IPS-15b (cell line): Measurements from ENCODE around the gene CEMIP.

Experiments used
- H3K27me3 ChIP-seq: one replicate; pipeline ENCODE4 v1.6.1; 2013; ENCODE audit warnings: low read length; ENCODE audit not compliant: control insufficient read depth, insufficient read depth
- H3K36me3 ChIP-seq: one replicate; pipeline ENCODE4 v1.6.1; 2013; ENCODE audit warnings: low read length; ENCODE audit not compliant: control insufficient read depth, insufficient read depth
- H3K4me1 ChIP-seq: one replicate; pipeline ENCODE4 v1.6.1; 2013; ENCODE audit warnings: mild to moderate bottlenecking, low read length; ENCODE audit not compliant: control insufficient read depth, insufficient read depth
- H3K4me3 ChIP-seq: one replicate; pipeline ENCODE4 v1.5.1; 2013; ENCODE audit warnings: low read depth, low read length
- H3K9ac ChIP-seq: one replicate; pipeline ENCODE4 v1.6.1; 2013; ENCODE audit warnings: low read depth, mild to moderate bottlenecking, low read length
- H3K9me3 ChIP-seq: one replicate; pipeline ENCODE4 v1.6.1; 2013; ENCODE audit warnings: mild to moderate bottlenecking, low read length; ENCODE audit not compliant: control insufficient read depth, insufficient read depth

Gene CEMIP

GRCh38 chr15:80744826-80745225 lies 34.3 kb upstream of the CEMIP start:
- Histone ChIP-seq H3K9ac (no peak overlapping the region), H3K27me3 (no peaks in the 10 kb centered on the region), H3K9me3 (no peaks in the 10 kb centered on the region), H3K36me3 (no peaks in the 10 kb centered on the region), H3K4me3 (no peak overlapping the region), H3K4me1 (peaks cover 17% of the 10 kb centered on the region)

DNA sequence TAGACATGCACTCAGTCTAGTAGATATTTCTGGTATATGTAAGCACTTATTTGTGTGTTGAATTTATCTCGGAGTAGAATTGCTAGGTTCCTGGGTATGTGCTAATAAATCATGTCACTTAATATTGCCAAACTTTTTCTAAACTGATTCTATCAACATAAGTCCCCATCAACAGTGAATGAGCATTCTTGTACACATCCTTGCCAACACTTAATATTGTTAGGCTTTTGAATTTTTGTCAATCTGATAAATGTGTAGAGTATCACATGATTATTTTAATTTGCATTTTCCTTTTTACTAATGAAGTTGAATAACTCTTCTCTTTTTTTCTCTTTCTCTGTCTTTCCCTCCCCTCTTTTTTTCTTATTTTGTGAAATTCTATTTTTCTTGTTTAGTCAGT lies 33.3 kb upstream of the CEMIP start:
- no peaks in the 10 kb centered on the region for H3K36me3 ChIP-seq
- H3K4me3 ChIP-seq, result no peak overlapping the region
- no peaks in the 10 kb centered on the region for H3K9me3 ChIP-seq
- H3K4me1 ChIP-seq, result peaks cover 17% of the 10 kb centered on the region
- no peaks in the 10 kb centered on the region for H3K27me3 ChIP-seq
- no peak overlapping the region for H3K9ac ChIP-seq

- H3K4me3 ChIP-seq, result no peak overlapping the region
- H3K36me3 ChIP-seq, result no peaks in the 10 kb centered on the region
- H3K27me3 ChIP-seq, result no peaks in the 10 kb centered on the region
These were observed 31.7 kb upstream of the CEMIP start for GRCh38 chr15:80747317-80748053.

DNA sequence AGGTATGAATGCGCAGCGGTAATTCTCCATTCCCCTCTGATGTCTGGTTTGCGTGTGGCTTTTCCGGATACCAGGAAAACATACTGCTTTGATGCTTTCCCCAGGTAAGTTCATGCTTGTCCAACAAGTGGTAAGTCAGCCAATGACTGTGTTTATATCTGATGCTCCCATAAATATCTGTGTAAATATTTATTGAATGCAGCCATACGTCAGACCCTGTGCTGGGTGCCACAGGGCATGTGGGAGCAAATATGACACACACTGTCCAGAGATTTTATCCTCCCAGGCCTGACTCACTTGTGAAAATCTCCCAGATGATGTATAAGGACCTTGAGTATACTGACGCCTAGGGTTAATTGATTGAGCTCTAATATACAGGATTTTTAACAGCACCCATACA lies 29.6 kb upstream of the CEMIP start:
- Histone ChIP-seq H3K4me3 (no peak overlapping the region), H3K36me3 (no peaks in the 10 kb centered on the region), H3K9me3 (no peaks in the 10 kb centered on the region), H3K9ac (no peak overlapping the region), H3K4me1 (peaks cover 10% of the 10 kb centered on the region), H3K27me3 (no peaks in the 10 kb centered on the region)

More at GRCh38 chr15:80747317-80748053, 31.7 kb upstream of the CEMIP start:
- no peaks in the 10 kb centered on the region for H3K9me3 ChIP-seq
- H3K4me1 ChIP-seq, result peaks cover 17% of the 10 kb centered on the region
- no peak overlapping the region for H3K9ac ChIP-seq

DNA sequence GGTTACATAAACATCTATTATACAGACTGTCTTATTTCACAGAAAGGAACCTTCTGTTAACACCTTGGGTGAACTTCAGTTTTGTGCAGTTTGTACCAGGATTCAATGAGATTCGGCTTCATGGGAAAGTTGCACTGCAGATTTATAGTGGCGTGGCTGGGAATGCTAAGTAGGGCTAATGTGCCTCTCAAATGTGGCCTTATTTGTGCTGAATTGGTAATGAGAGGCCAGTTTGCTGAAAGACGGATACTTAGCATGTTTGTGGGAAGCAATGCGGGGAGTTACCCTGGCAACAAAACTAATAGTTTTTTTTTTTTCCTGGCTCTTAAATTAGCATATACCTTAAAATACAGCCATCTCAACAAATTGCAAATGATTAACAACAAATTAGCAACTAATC lies 28.6 kb upstream of the CEMIP start:
- H3K4me1 ChIP-seq, result peaks cover 8% of the 10 kb centered on the region
- no peak overlapping the region for H3K9ac ChIP-seq
- no peaks in the 10 kb centered on the region for H3K27me3 ChIP-seq
- no peaks in the 10 kb centered on the region for H3K36me3 ChIP-seq
- no peak overlapping the region for H3K4me3 ChIP-seq
- H3K9me3 ChIP-seq, result no peaks in the 10 kb centered on the region

DNA sequence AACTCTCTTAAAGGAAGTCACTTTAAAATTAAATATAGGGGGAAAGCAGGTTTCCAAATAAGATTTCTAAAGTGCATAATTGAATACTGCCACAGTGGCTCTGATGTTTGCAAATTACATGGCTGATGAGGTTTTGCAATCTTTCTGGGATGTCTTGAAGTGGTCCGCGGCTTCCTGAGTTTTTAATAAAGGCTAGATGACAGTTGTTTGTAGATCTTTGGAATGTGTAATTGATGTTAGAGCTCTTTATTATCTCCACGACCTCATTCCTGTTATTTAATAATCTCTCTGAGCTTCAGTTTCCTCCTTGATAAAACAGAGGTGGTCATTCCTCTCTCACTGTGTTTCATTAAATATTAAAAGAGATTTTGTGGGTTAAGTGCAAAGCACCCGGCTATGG lies 27.0 kb upstream of the CEMIP start:
- no peak overlapping the region for H3K9ac ChIP-seq

DNA sequence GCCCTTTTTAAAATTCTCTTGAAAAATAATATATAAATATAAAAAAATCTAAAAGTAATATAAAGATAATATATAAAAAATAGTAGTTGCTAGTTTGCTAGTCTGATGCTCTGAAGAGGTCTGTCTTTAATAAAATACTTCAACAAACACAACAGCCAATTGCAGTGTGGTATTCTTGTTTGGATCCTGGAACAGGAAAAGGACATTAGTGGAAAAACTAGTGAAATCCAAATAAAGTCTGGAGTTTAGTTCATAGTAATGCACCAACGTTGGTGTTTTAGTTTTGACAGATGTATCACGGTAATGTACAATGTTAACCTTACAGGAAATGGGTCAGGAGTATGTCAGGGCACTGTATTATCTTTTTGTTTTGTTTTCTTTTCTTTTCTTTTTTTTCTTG lies 26.0 kb upstream of the CEMIP start:
- no peaks in the 10 kb centered on the region for H3K9me3 ChIP-seq
- H3K4me3 ChIP-seq, result no peak overlapping the region
- H3K4me1 ChIP-seq, result no peaks in the 10 kb centered on the region
- H3K9ac ChIP-seq, result no peak overlapping the region
- H3K36me3 ChIP-seq, result peaks cover 2% of the 10 kb centered on the region
- no peaks in the 10 kb centered on the region for H3K27me3 ChIP-seq

More for the DNA sequence above, 27.0 kb upstream of the CEMIP start:
- H3K4me1 ChIP-seq, result peaks cover 8% of the 10 kb centered on the region
- H3K4me3 ChIP-seq, result no peak overlapping the region
- no peaks in the 10 kb centered on the region for H3K9me3 ChIP-seq
- H3K36me3 ChIP-seq, result peaks cover 2% of the 10 kb centered on the region
- no peaks in the 10 kb centered on the region for H3K27me3 ChIP-seq

DNA sequence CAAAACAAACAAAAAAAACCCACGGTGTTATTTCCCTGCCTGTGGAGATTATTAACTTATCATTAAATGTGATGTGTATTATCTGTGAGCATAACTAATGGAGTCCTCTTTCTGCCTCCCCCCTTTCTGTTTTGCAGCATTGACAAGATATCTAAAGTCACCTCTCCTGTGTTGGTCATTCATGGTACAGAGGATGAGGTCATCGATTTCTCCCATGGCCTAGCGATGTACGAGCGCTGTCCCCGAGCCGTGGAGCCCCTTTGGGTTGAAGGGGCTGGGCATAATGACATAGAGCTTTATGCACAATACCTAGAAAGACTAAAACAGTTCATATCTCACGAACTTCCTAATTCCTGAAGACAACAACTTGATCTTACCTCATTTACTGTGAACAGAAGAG lies 25.2 kb upstream of the CEMIP start:
- no peak overlapping the region for H3K9ac ChIP-seq
- no peak overlapping the region for H3K4me3 ChIP-seq
- H3K9me3 ChIP-seq, result no peaks in the 10 kb centered on the region
- no peaks in the 10 kb centered on the region for H3K27me3 ChIP-seq
- H3K4me1 ChIP-seq, result no peaks in the 10 kb centered on the region
- peaks cover 2% of the 10 kb centered on the region for H3K36me3 ChIP-seq

GRCh38 chr15:80755885-80756284 lies 23.3 kb upstream of the CEMIP start:
- no peaks in the 10 kb centered on the region for H3K27me3 ChIP-seq
- no peak overlapping the region for H3K4me3 ChIP-seq
- H3K36me3 ChIP-seq, result peaks cover 2% of the 10 kb centered on the region
- no peak overlapping the region for H3K9ac ChIP-seq
- H3K4me1 ChIP-seq, result no peaks in the 10 kb centered on the region
- no peaks in the 10 kb centered on the region for H3K9me3 ChIP-seq

- Histone ChIP-seq H3K4me1 (no peaks in the 10 kb centered on the region), H3K9me3 (no peaks in the 10 kb centered on the region), H3K36me3 (peaks cover 2% of the 10 kb centered on the region), H3K9ac (no peak overlapping the region), H3K27me3 (no peaks in the 10 kb centered on the region), H3K4me3 (no peak overlapping the region)
These were observed 20.9 kb upstream of the CEMIP start for GRCh38 chr15:80758130-80758745.

DNA sequence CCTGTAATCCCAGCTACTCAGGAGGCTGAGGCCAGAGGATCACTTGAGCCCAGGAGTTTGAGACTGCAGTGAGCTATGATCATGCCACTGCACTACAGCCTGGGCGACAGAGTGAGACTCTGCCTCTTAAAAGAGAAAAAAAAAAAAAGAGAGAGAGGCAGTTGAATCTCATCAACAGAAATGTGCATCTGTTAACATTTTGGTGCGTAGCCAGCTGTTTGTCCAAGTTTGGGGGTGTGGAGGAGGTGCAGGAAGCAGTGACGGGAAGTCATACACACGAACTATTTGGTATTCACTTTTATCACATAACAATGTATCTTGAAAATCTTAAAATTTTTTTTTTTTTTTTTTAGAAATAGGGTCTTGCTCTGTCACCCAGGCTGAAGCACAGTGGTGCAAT lies 18.2 kb upstream of the CEMIP start:
- H3K36me3 ChIP-seq, result no peaks in the 10 kb centered on the region
- no peaks in the 10 kb centered on the region for H3K9me3 ChIP-seq
- no peak overlapping the region for H3K4me3 ChIP-seq
- no peaks in the 10 kb centered on the region for H3K27me3 ChIP-seq
- no peaks in the 10 kb centered on the region for H3K4me1 ChIP-seq
- no peak overlapping the region for H3K9ac ChIP-seq

GRCh38 chr15:80761754-80762153 lies 17.4 kb upstream of the CEMIP start:
- Histone ChIP-seq H3K27me3 (no peaks in the 10 kb centered on the region), H3K9ac (no peak overlapping the region), H3K4me1 (no peaks in the 10 kb centered on the region), H3K36me3 (no peaks in the 10 kb centered on the region), H3K9me3 (no peaks in the 10 kb centered on the region), H3K4me3 (no peak overlapping the region)
